Lung (tissue), 12 donors: ENCODE results near the gene VGLL4. TPM values are rescaled to one million over a fixed set of nuclear protein-coding genes. Genes with fewer than 3 reads are reported as not detected.

Experiments
- ATAC-seq: fragments of 200-7000 bp; cut with Tn5 transposase; one replicate; pipeline ENCODE4 v1.9.1; 2020; ENCODE audit warnings: moderate number of reproducible peaks; ENCODE audit not compliant: insufficient read depth, low FRiP score
- DNase-seq, 3 donors: peaks; one replicate each; pipeline ENCODE4 v3.0.0-alpha.2; 2013 to 2017
- H3K27ac ChIP-seq, 2 donors: one replicate each; pipeline ENCODE4 v1.5.1; 2013; ENCODE audit warnings: mild to moderate bottlenecking in 2 of 2, moderate library complexity in 2 of 2, control low read depth in 1 of 2, inconsistent platforms in 1 of 2, low read depth in 1 of 2, low read length in 1 of 2
- H3K27me3 ChIP-seq, 3 donors: one replicate each; pipeline ENCODE4 v1.5.1; 2013; ENCODE audit warnings: low read length in 2 of 3; ENCODE audit not compliant: control insufficient read depth in 3 of 3, insufficient read depth in 3 of 3
- H3K36me3 ChIP-seq, 4 donors: one replicate each; pipeline ENCODE4 v1.5.1; 2013; ENCODE audit warnings: low read length in 4 of 4, mild to moderate bottlenecking in 1 of 4, moderate library complexity in 1 of 4; ENCODE audit not compliant: control insufficient read depth in 4 of 4, insufficient read depth in 4 of 4
- H3K4me1 ChIP-seq, 5 donors: one replicate each; pipeline ENCODE4 v1.5.1; 2013; ENCODE audit warnings: low read length in 5 of 5, mild to moderate bottlenecking in 2 of 5, moderate library complexity in 1 of 5; ENCODE audit not compliant: control insufficient read depth in 5 of 5, insufficient read depth in 5 of 5
- H3K4me3 ChIP-seq: one replicate; pipeline ENCODE4 v1.5.1; 2013; ENCODE audit warnings: mild to moderate bottlenecking, control low read depth, moderate library complexity
- H3K9ac ChIP-seq, 2 donors: one replicate each; pipeline ENCODE4 v1.5.1; 2013; ENCODE audit warnings: low read length in 2 of 2, control low read depth in 1 of 2; ENCODE audit not compliant: insufficient read depth in 1 of 2
- H3K9me3 ChIP-seq, 4 donors: one replicate each; pipeline ENCODE4 v1.5.1; 2013; ENCODE audit warnings: low read length in 3 of 4, mild to moderate bottlenecking in 1 of 4, moderate library complexity in 1 of 4; ENCODE audit not compliant: control insufficient read depth in 4 of 4, insufficient read depth in 3 of 4
- WGBS, 2 donors: extraction: QIAGEN DNeasy Blood & Tissue Kit; methylation state at CpG; one replicate each; pipeline ENCODE4 v1.1.7; 2013; 5-methylcytosine and 5-hydroxymethylcytosine counted together
- polyA plus RNA-seq, 2 donors: library from polyadenylated mRNA; stranded (reverse); fragments of 200-250 nt; gene quantifications; one replicate each; pipeline ENCODE4 v1.2.1, GENCODE V29; 2013
- total RNA-seq, 2 donors: library from RNA; depleted of rRNA in 1 of 2; stranded (reverse); fragments of >200 nt in 1 of 2; gene quantifications; one replicate each; pipeline ENCODE4 v1.2.1, GENCODE V29; 2014 to 2021
- TF ChIP-seq, protein P1 (sequence below): IDR thresholded peaks from 2 replicates; pipeline ENCODE4 v1.5.1; 2012; ENCODE audit warnings: mild to moderate bottlenecking; ENCODE audit errors: control extremely low read depth, extremely low read depth
- donor health status: control.
- donor health status: control.
- donor health status: Bipolar disorder and iron deficiency.
- donor health status: healthy.
- donor health status: DM: yes; HTN: yes; CAD: no.

Gene VGLL4
- total and polyA plus RNA-seq, 4 donors: 30.5 to 94.1 (median 39.3) TPM

DNA sequence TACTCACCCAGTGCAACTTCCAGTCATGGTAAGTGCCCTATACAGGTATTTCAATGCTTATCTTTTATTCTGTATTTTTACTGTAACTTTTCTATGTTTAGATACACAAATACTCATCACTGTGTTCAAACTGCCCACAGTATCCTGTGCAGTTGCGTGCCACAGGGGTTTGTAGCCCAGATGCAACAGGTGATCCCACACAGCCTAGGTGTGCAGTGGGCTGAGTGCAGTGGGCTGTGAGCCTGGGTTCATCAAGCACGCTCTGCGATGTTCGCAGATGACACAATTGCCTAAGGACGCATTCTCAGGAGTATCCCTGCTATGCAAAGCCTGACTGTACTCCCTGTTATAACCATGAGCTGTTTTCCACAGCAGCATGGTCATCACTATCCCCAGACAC, 36.2 kb upstream of the VGLL4 start:
- H3K4me1 ChIP-seq: peaks cover 0 to 2% (median 0%) of the 10 kb centered on the region in 5 donors
- TF ChIP-seq, protein P1, sequence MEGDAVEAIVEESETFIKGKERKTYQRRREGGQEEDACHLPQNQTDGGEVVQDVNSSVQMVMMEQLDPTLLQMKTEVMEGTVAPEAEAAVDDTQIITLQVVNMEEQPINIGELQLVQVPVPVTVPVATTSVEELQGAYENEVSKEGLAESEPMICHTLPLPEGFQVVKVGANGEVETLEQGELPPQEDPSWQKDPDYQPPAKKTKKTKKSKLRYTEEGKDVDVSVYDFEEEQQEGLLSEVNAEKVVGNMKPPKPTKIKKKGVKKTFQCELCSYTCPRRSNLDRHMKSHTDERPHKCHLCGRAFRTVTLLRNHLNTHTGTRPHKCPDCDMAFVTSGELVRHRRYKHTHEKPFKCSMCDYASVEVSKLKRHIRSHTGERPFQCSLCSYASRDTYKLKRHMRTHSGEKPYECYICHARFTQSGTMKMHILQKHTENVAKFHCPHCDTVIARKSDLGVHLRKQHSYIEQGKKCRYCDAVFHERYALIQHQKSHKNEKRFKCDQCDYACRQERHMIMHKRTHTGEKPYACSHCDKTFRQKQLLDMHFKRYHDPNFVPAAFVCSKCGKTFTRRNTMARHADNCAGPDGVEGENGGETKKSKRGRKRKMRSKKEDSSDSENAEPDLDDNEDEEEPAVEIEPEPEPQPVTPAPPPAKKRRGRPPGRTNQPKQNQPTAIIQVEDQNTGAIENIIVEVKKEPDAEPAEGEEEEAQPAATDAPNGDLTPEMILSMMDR: no peak
- no peak overlapping the region for H3K9ac ChIP-seq
- no peak overlapping the region for H3K27ac ChIP-seq
- WGBS, 2 donors: 96 to 98% methylated on average over 5 of the region's 5 CpGs
- ATAC-seq: no peak
- peaks cover 0 to 2% (median 0%) of the 10 kb centered on the region in 4 donors for H3K9me3 ChIP-seq
- no peak overlapping the region for H3K4me3 ChIP-seq
- H3K27me3 ChIP-seq: no peaks in the 10 kb centered on the region
- peaks cover 0 to 5% (median 2%) of the 10 kb centered on the region in 4 donors for H3K36me3 ChIP-seq
- no peak for DNase-seq

DNA sequence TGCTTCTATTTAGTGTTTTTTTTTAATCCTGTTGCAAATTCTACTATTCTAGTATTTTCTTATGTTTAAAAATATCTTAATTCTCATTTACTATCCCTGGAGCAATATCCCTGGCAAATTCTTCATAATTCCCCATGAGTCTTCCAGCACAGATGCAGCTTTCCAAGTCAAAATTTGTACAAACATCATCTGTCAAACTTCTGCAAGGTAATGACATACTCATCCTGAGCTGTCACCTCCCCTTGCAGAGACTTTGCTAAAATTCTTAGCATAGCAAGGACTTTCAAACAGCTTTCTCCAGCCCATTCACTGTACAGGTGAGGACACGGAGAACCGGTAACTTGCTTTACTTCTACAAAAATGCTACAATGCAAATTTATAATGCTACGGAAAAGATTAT, 28.6 kb upstream of the VGLL4 start:
- no peak overlapping the region for H3K9ac ChIP-seq
- TF ChIP-seq, protein P1: no peak
- no peak for DNase-seq
- H3K9me3 ChIP-seq: no peaks in the 10 kb centered on the region
- ATAC-seq: no peak
- H3K36me3 ChIP-seq: peaks cover 0 to 6% (median 0%) of the 10 kb centered on the region in 4 donors
- no peak overlapping the region for H3K27ac ChIP-seq
- WGBS, 2 donors: 87 to 92% methylated on average over 3 of the region's 3 CpGs
- peaks cover 0 to 14% (median 3%) of the 10 kb centered on the region in 5 donors for H3K4me1 ChIP-seq
- no peaks in the 10 kb centered on the region for H3K27me3 ChIP-seq
- no peak overlapping the region for H3K4me3 ChIP-seq

DNA sequence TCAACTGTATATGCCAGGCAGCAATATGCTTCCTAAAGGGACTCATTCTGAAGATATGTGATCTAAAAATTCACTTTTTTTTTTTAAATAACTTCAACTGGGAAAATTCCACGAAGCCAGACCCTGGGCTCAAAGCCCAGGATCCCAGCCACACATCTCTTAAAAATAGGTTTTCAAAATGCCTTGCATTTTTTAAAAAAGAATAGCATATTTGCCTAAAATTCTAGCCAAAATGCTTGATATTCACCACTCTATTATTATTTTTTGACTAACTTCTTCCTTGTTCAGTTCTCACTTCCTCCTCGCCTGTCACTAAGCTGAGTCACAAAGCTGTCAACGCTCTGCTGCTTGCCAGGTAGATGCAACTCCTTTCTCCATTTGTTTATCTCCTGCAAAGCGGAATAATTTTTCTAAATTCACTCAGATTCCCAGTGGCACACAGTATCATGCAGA, 28.0 kb upstream of the VGLL4 start:
- H3K9me3 ChIP-seq: no peaks in the 10 kb centered on the region
- H3K27ac ChIP-seq: no peak overlapping the region
- 35 to 39% methylated on average over 4 of the region's 4 CpGs for WGBS, 2 donors
- H3K4me1 ChIP-seq: peaks cover 0 to 14% (median 3%) of the 10 kb centered on the region in 5 donors
- peaks cover 0 to 6% (median 0%) of the 10 kb centered on the region in 4 donors for H3K36me3 ChIP-seq
- H3K9ac ChIP-seq: no peak overlapping the region
- TF ChIP-seq, protein P1: no peak
- no peak overlapping the region for H3K4me3 ChIP-seq
- DNase-seq (peak in 1 of 3 donors; percentile 18), ATAC-seq (no peak)
- no peaks in the 10 kb centered on the region for H3K27me3 ChIP-seq
